Fibroblast of villous mesenchyme (primary cell): ENCODE data around the gene DAP3. TPM values are rescaled to one million over a fixed set of nuclear protein-coding genes. Genes with fewer than 3 reads are reported as not detected.
"Not testable (repeated sequence)": the region's sequence is repeated elsewhere in the genome, so short reads cannot be mapped to it uniquely, and the experiment has no call there.

Experiments used
- DNase-seq: peaks from one replicate; pipeline ENCODE4 v3.0.0-alpha.2; 2010; ENCODE audit warnings: low read depth
- H3K4me3 ChIP-seq: 2 replicates; pipeline ENCODE4 v1.5.1; 2011; ENCODE audit warnings: low read depth, mild to moderate bottlenecking, low read length
- total RNA-seq: library from RNA; depleted of rRNA; stranded (reverse); fragments of >200 nt; gene quantifications from 2 replicates; pipeline ENCODE4 v1.2.3, GENCODE V29; 2012
- TF ChIP-seq, protein P1 (sequence below): IDR thresholded peaks from 2 replicates; pipeline ENCODE4 v1.5.1; 2012; ENCODE audit warnings: low read depth, mild to moderate bottlenecking, low read length; ENCODE audit not compliant: insufficient read depth

Gene DAP3
- total RNA-seq, 1 donor, result 87.2 TPM

- DNase-seq, result peak; percentile 87
- peak overlapping the region; percentile 21 for H3K4me3 ChIP-seq
- TF ChIP-seq, protein P1, sequence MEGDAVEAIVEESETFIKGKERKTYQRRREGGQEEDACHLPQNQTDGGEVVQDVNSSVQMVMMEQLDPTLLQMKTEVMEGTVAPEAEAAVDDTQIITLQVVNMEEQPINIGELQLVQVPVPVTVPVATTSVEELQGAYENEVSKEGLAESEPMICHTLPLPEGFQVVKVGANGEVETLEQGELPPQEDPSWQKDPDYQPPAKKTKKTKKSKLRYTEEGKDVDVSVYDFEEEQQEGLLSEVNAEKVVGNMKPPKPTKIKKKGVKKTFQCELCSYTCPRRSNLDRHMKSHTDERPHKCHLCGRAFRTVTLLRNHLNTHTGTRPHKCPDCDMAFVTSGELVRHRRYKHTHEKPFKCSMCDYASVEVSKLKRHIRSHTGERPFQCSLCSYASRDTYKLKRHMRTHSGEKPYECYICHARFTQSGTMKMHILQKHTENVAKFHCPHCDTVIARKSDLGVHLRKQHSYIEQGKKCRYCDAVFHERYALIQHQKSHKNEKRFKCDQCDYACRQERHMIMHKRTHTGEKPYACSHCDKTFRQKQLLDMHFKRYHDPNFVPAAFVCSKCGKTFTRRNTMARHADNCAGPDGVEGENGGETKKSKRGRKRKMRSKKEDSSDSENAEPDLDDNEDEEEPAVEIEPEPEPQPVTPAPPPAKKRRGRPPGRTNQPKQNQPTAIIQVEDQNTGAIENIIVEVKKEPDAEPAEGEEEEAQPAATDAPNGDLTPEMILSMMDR, result peak; percentile 63
These were observed 40.4 kb upstream of the DAP3 start for GRCh38 chr1:155648207-155649147.

DNA sequence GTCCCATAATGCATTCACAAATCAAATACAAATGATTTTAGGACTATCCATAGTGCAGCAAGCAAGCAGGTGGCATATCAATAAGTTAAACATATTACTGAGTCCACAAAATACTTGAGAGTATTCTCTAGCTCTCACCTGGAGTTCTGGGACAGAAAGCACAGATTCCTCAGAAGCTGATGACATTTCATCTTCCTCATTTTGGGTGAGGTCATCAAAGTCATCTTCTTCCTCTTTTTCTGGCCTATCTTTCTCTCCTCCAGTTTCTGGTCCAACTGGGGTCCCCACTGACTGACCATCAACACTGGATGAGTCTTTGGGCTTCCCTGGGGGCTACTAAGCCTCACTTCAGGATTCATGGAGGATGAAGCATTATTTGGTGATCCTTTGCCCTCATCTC lies 39.2 kb upstream of the DAP3 start:
- no peak for DNase-seq
- H3K4me3 ChIP-seq, result no peak overlapping the region
- TF ChIP-seq, protein P1, result no peak

DNA sequence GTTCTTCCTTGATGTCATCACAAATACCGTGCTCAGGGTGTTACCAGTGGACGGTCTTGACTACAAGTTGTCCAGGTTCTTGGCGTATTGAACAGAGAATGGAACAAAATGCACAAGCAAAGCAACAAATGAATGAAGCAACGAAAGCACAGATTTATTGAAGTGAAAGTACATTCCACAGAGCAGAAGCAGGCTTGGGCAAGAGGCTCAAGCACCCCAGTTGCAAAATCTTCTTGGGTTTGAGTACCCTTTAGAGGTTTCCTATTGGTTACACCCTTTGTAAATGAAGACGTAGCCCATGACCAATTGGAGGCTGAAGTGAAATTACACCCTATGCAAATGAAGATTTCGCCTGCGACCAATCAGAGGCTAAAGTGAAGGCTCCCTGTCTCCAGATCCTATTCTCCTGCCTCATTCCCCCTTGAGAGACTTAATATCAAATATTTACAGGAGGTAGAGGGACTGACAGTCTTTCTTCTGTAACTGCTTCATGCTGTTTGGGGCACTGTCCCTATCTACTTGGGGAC lies 38.6 kb upstream of the DAP3 start:
- TF ChIP-seq, protein P1, result no peak
- no peak for DNase-seq

DNA sequence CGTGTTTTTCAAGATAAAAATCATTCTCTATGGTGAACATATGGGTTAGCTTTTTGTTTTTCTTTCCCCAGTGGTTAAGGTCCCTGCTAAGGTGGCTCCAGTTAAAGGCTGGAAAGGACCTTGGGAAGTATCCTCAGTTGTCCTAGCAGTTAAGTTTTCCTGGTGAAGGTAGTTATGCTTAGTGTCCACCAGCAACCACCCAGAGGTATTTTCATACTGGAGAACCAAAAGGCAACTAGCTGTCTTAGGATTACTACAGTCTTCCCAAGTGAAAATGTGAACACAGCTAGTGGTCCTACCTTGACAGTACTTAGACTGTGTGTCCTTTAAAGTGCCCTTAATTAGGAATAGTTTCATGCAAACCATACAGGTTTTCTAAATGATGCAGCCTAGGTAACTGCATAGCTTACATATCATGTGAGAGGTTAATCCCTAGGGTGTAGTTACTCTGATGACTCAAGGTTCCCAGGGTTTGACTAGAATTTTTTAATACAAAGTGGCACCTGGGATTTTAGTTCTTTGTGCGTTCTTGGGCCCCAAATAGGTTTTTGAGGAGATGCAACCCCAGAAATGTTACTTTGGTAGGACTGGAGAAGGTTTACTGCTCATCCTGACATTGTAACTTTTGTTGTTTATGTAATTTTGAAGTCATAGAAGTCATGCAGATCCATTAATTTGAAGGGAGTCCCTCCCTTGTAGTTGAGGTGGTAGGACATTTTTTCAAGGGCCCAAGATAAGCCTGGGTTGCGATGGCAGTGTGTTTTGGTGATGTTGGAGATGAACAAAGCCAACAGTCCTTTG lies 36.8 kb upstream of the DAP3 start:
- TF ChIP-seq, protein P1, result no peak
- no peak for DNase-seq
- H3K4me3 ChIP-seq, result no peak overlapping the region

More for the DNA sequence above, 38.6 kb upstream of the DAP3 start:
- no peak overlapping the region for H3K4me3 ChIP-seq

GRCh38 chr1:155652951-155653350 lies 35.9 kb upstream of the DAP3 start:
- no peak for DNase-seq
- no peak overlapping the region for H3K4me3 ChIP-seq
- TF ChIP-seq, protein P1, result no peak

DNA sequence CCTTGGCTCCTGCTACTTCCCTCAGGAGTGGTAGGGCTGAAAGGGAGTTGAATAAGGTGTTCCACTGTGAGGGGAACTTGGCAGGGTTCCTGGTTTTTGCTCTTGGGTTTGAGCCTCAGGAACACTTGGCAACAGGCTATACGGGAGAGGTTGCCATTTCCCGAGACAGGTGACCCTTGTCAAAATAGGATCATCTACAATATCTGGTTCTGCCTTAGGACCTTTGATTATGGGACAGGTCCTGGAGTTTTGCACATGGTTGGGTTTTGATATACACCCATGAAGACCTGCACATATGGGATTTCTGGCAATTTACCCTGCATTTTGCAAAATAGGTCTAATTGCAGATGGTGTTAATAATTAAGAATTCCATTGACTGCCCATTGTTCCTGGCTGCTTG lies 31.4 kb upstream of the DAP3 start:
- DNase-seq, result no peak
- no peak overlapping the region for H3K4me3 ChIP-seq
- TF ChIP-seq, protein P1, result no peak

GRCh38 chr1:155661239-155661638 lies 27.7 kb upstream of the DAP3 start:
- not testable (repeated sequence) for DNase-seq, H3K4me3 ChIP-seq
